GM19351 (cell line): Measurements from ENCODE around the gene ORC2.

ENCODE experiments used
- ATAC-seq: cut with Tn5 transposase; IDR thresholded peaks from one replicate; pipeline ENCODE4 v1.9.1; 2021; ENCODE audit warnings: mild to moderate bottlenecking, moderate library complexity; ENCODE audit not compliant: unreplicated experiment

The ORC2 gene

GRCh38 chr2:200862532-200863000 lies 100.9 kb downstream of the ORC2 start:
- ATAC-seq = peak; percentile 21

GRCh38 chr2:200861617-200862155 lies 101.8 kb downstream of the ORC2 start:
- no peak for ATAC-seq

GRCh38 chr2:200860092-200860795 lies 103.2 kb downstream of the ORC2 start:
- no peak for ATAC-seq
